NK-92 (cell line): Measurements from ENCODE around the gene DDX21.
"Not testable (repeated sequence)": the region's sequence is repeated elsewhere in the genome, so short reads cannot be mapped to it uniquely, and the experiment has no call there.

Experiments
- DNase-seq: peaks from one replicate; lab custom pipeline; 2025; ENCODE audit not compliant: unreplicated experiment; lab: John Stamatoyannopoulos, UW

The DDX21 gene

DNA sequence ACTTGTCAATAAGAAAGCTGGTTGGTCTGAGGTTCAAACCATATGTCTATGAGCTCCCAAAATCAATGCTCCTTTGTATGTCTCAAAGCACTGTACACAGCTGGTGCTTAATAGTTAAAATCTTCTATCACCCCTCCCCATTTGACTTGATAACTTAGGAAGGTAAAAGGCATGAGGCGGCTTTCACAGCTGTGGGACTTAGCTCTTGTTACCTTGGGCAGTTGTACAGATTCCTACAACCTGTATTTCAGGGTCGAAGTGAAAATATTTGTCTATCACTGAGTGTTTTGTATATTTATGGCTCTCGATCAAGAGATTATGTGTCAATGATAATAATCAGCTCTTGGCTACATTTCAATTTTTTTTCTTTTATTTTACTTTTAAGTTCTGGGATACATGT lies 31.6 kb downstream of the DDX21 start:
- DNase-seq = no peak

DNA sequence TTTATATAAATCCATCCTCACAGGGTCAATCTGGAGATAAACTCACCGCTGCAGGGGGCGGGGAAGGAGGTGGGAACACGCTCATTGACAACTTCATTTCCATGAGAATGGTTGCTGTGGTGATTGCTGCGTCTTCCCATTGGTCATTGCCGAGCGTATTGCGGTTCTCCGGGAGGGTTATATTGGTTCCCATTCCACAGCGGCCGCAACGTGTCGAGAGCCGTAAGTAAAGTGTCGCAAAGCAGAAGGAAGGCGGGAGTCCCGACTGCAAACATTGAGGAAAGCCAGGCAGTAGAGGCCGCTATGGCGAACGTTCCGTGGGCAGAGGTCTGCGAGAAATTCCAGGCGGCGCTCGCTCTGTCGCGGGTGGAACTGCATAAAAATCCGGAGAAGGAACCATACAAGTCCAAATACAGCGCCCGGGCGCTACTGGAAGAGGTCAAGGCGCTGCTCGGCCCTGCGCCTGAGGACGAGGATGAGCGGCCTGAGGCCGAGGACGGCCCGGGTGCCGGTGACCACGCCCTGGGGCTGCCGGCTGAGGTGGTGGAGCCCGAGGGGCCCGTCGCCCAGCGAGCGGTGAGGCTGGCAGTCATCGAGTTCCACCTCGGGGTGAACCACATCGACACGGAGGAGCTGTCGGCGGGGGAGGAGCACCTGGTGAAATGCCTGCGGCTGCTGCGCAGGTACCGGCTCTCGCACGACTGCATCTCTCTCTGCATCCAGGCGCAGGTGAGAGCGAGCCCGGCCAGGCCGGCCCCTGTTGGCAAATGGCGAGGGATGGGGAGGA lies 32.8 kb downstream of the DDX21 start, which contains the start of gene KIFBP:
Gene KIFBP, plus strand, starts transcription at position 274 of the 787 bp plus-strand sequence. Its CDS starts 30 bp downstream, at position 304.
- DNase-seq = no peak

- no peak for DNase-seq
These were observed 33.5 kb downstream of the DDX21 start for GRCh38 chr10:68989317-68989990.

- DNase-seq = no peak
These were observed 36.9 kb downstream of the DDX21 start for GRCh38 chr10:68992636-68993440.

DNA sequence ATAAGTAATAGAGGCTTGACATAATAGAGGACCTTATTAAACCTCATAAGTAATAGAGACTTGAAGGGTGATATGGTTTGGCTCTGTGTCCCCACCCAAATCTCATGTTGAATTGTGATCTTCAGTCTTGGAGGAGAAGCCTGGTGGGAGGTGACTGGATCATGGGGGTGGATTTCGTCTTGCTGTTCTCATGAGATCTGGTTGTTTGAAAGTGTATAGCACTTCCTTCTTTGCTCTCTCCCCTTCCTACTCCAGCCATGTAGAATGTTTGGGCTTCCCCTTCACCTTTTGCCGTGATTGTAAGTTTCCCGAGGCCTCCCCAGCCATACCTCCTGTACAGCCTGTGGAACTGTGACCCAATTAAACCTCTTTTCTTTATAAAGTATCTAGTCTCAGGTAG lies 41.2 kb downstream of the DDX21 start:
- DNase-seq = no peak

- DNase-seq = no peak
These were observed 48.9 kb downstream of the DDX21 start for GRCh38 chr10:69004821-69005220.

- DNase-seq = no peak
These were observed 49.9 kb downstream of the DDX21 start for GRCh38 chr10:69005704-69006485.

DNA sequence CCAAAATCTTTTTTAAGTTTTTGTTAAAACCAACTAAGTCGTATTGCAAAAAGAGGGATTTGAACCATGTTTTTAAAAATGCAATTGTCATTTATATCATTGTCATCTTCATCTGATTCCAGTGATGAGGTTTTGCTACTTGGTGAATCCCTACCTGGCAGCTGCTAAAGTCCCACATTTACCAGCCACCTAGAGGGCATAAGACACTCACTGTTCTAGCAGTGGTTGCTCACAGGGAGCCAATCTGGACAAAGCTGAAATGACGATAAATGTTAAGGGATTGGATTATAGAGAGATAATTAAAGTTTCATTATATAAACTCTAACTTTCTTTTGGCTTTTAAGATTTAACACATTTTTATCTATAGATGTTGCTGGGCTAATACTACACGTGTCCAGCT lies 51.3 kb downstream of the DDX21 start:
- DNase-seq = no peak

DNA sequence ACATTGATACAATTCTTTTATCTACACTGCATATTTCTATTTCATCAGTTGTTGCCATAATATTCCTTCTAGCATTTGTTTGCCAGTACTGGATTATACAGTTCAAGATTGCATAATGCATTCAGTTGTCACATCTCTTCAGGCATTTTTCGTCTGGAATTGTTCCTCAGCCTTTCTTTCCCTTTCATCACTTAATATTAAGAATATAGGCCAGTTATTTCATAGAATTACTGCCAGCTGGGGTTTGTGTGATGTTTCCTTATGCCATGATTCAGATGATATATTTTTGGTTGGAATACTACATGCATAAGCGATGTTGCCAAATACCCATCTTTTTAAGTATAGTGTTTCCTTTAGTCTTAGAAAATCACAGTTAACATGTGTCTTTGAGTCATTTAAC lies 53.4 kb downstream of the DDX21 start:
- no peak for DNase-seq

DNA sequence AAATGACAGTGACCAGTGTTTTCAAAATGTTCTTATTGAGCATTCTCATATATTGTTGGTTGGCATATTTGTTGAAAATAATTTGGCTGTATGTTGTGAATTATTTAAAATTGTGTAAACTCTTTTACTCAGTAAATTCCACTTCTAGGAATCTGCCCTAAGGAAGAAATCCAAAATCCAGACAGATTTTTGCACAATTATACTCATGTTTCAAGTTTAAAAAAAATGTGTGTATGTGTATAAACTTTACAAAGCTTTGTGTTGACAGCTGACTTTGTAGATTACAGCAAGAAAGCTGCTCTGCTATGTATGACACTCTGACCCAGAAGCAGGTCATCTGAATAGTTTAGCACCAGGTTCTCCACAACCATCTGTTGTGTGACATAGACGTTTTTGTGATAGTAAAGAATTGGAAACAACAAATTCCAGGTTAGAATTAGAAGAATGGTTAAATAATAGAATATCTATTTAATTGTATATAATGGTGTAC lies 54.2 kb downstream of the DDX21 start:
- DNase-seq = no peak

GRCh38 chr10:69012778-69013177 lies 56.8 kb downstream of the DDX21 start:
- DNase-seq = not testable (repeated sequence)

DNA sequence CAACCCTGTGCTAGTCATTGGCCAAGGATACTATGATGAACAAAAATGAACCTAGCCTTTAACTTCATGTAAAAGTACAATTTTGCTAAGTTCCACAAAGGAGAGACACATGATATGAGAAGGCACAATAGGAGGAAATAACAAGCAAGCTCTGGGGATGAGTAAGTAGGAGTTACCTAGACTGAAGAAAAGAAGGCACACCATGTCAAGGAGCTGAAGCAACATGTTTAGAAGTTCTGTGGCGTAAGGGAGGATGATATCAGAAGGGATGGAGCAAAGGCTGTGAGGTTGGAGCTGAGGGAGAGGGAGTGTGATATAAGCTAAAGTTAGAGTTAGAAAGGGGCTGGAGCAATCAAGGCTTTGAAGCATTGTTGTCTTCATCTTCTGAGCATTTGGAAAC lies 58.2 kb downstream of the DDX21 start:
- no peak for DNase-seq

DNA sequence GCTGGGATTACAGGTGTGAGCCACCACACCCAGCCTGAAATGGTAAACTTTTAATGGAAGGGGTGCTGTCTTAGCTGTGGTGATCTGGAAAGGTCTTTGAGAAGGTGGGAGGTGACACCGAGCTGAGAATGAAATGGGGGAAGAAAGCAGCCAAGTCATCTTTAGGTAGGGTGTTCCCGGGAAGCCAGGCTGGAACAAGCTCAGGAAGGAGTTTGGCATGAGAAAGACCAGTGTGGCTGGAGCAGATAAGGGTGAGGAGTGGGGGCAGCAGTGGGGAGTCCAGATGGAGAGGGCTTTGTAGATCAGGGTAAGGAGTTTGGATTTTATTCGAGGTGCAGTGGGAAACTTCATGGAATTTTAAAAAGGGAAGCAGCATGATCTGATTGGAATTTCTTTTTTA lies 62.6 kb downstream of the DDX21 start:
- DNase-seq = no peak

GRCh38 chr10:69022611-69023010 lies 66.6 kb downstream of the DDX21 start:
- DNase-seq = no peak

DNA sequence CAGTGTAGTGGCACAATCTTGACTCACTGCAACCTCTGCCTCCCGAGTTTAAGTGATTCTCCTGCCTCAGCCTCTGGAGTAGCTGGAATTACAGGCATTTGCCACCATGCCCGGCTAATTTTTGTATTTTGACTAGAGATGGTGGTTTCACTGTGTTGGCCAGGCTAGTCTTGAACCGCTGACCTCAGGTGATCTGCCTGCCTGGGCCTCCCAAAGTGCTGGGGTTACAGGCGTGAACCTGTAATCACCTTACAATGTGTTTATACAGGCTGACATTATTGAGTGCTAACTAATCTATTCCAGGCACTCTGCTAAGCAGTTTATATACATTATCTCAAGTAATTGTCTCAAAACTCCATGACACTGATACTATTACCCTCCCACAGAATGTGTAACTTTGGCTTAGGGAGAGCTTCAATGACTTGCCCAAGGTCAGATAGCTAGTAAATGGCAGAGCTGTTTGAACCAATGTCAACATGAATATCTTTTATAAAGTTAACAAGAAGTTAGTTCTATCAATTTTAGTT lies 69.5 kb downstream of the DDX21 start:
- no peak for DNase-seq

DNA sequence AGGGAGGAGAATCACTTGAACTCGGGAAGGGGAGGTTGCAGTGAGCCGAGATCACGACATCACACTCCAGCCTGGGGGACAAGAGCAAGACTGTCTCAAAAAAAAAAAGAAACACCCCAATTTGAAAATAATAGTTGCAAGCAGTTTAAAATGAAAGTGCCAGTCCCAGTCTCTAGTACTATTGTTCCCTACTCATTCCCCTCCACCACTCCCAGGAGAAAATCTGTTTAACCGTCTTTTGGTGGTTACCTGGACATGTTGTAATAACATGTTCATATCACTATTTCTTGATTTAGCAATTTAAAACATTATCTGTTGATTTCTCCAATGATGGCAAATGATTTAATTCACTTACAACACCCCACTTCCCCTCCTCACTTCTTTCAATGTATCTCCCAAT lies 77.3 kb downstream of the DDX21 start:
- no peak for DNase-seq
